Spleen (tissue), 7 donors: ENCODE data around the gene CEMIP.

Source experiments
- POLR2AphosphoS5 ChIP-seq, 3 donors: sonication (generic); formaldehyde crosslinking; IDR thresholded peaks; one replicate each; pipeline ENCODE4 v1.5.1; 2017; ENCODE audit warnings: antibody characterized with exemption in 3 of 3
- TF ChIP-seq, protein P1 (sequence below), 11 experiments: fragments of 200-600 bp in 7 of 11; fragments of 450-650 bp in 4 of 11; sonication (generic) in 4 of 11; IDR thresholded peaks in 8 of 11; conservative IDR thresholded peaks in 3 of 11; 1 replicate in 7 of 11; 2 replicates in 4 of 11; pipeline versions ENCODE4 v1.4.0 to v1.8.0; 2016 to 2021; ENCODE audit warnings: antibody characterized with exemption in 11 of 11, inconsistent platforms in 4 of 11, mild to moderate bottlenecking in 1 of 11
- donor health status: DM: no; HTN: no; CAD: no; lungs with moderate emphysema.
- donor health status: DM: no; HTN: no; CAD: no.
- donor health status: DM: no; HTN: no; CAD: no.

GRCh38 chr15:80939216-80939615, 160.0 kb downstream of the CEMIP start:
- TF ChIP-seq POLR2AphosphoS5 (IDR thresholded peaks at IDR 0.05): no peak
- TF ChIP-seq, protein P1, sequence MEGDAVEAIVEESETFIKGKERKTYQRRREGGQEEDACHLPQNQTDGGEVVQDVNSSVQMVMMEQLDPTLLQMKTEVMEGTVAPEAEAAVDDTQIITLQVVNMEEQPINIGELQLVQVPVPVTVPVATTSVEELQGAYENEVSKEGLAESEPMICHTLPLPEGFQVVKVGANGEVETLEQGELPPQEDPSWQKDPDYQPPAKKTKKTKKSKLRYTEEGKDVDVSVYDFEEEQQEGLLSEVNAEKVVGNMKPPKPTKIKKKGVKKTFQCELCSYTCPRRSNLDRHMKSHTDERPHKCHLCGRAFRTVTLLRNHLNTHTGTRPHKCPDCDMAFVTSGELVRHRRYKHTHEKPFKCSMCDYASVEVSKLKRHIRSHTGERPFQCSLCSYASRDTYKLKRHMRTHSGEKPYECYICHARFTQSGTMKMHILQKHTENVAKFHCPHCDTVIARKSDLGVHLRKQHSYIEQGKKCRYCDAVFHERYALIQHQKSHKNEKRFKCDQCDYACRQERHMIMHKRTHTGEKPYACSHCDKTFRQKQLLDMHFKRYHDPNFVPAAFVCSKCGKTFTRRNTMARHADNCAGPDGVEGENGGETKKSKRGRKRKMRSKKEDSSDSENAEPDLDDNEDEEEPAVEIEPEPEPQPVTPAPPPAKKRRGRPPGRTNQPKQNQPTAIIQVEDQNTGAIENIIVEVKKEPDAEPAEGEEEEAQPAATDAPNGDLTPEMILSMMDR (IDR thresholded peaks at IDR 0.05 in 8 of 11, conservative IDR thresholded peaks at IDR 0.05 in 3 of 11): no peak
